KMS-11 (cell line): Measurements from ENCODE around the gene TPSB2.

ENCODE experiments used
- H2AFZ ChIP-seq: fragments of 200-600 bp; sonication (generic); 2 replicates; pipeline ENCODE4 v1.6.1; 2016; ENCODE audit warnings: antibody characterized with exemption, mixed run types, low read depth
- H3K27ac ChIP-seq: fragments of 200-600 bp; sonication (generic); 2 replicates; pipeline ENCODE4 v1.6.1; 2016; ENCODE audit warnings: mild to moderate bottlenecking, mixed run types
- H3K27me3 ChIP-seq: fragments of 200-600 bp; sonication (generic); 2 replicates; pipeline ENCODE4 v1.6.1; 2017; ENCODE audit warnings: mild to moderate bottlenecking, low read depth, mixed run types, moderate library complexity; ENCODE audit not compliant: insufficient read depth
- H3K36me3 ChIP-seq: fragments of 200-600 bp; sonication (generic); 2 replicates; pipeline ENCODE4 v1.6.1; 2017; ENCODE audit warnings: mild to moderate bottlenecking, mixed run types; ENCODE audit not compliant: insufficient read depth
- H3K4me1 ChIP-seq: fragments of 200-600 bp; sonication (generic); 2 replicates; pipeline ENCODE4 v1.6.1; 2016; ENCODE audit warnings: mild to moderate bottlenecking, low read depth, mixed run types; ENCODE audit not compliant: poor library complexity, severe bottlenecking
- H3K4me2 ChIP-seq: fragments of 200-600 bp; sonication (generic); 2 replicates; pipeline ENCODE4 v1.7.0; 2016; ENCODE audit warnings: mild to moderate bottlenecking, mixed run types
- H3K4me3 ChIP-seq: fragments of 200-600 bp; sonication (generic); IDR thresholded peaks from 2 replicates; pipeline ENCODE4 v1.6.1; 2017; ENCODE audit warnings: low read depth, low read length, mixed read lengths; ENCODE audit not compliant: insufficient read depth
- H3K79me2 ChIP-seq: fragments of 200-600 bp; sonication (generic); 2 replicates; pipeline ENCODE4 v1.6.1; 2016; ENCODE audit warnings: low read depth, mixed run types; ENCODE audit not compliant: insufficient read depth
- H3K9ac ChIP-seq: fragments of 200-600 bp; sonication (generic); 2 replicates; pipeline ENCODE4 v1.6.1; 2016; ENCODE audit warnings: mild to moderate bottlenecking, mixed run types
- H4K20me1 ChIP-seq: fragments of 200-600 bp; sonication (generic); 2 replicates; pipeline ENCODE4 v1.6.1; 2016; ENCODE audit warnings: mild to moderate bottlenecking, mixed run types; ENCODE audit not compliant: insufficient read depth
- TF ChIP-seq, protein P1 (sequence below): fragments of 200-600 bp; sonication (generic); conservative IDR thresholded peaks from 2 replicates; pipeline ENCODE4 v1.6.1; 2017; ENCODE audit warnings: low read depth, mild to moderate bottlenecking, antibody characterized with exemption, low read length, moderate library complexity, mixed read lengths

Gene TPSB2

DNA sequence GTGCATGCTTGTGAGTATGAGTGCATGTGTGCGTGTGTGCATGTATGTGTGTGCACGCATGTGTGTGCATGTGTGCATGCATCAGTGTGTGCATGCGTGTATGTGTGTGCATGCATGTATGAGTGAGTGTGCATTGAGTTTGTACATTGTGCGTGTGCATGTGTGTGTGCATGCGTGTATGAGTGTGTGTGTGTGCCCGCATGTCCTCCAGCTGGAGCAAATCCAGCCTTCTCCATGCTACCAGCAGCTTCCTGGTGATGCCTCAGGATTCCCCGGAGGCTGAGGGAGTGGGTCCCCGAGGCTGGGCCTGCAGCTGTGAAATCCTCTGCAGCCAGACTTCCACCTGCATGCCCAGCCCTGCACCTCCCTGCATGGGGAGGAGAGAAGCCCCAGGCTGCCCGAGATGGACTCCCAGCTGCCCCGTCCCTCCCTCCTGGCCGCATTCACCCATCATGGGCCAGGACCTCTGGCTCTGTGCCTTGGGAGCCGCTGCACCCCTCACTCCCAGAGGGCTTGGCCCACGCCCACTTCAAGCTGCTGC, 35.2 kb upstream of the TPSB2 start:
- Histone ChIP-seq H3K4me3 (no peak overlapping the region), H3K79me2 (no peaks in the 10 kb centered on the region), H3K4me1 (no peaks in the 10 kb centered on the region), H3K27ac (no peak overlapping the region), H3K36me3 (no peaks in the 10 kb centered on the region), H4K20me1 (no peaks in the 10 kb centered on the region), H3K27me3 (peaks cover 92% of the 10 kb centered on the region), H3K4me2 (no peak overlapping the region), H3K9ac (no peak overlapping the region), H2AFZ (no peak overlapping the region)
- TF ChIP-seq, protein P1, sequence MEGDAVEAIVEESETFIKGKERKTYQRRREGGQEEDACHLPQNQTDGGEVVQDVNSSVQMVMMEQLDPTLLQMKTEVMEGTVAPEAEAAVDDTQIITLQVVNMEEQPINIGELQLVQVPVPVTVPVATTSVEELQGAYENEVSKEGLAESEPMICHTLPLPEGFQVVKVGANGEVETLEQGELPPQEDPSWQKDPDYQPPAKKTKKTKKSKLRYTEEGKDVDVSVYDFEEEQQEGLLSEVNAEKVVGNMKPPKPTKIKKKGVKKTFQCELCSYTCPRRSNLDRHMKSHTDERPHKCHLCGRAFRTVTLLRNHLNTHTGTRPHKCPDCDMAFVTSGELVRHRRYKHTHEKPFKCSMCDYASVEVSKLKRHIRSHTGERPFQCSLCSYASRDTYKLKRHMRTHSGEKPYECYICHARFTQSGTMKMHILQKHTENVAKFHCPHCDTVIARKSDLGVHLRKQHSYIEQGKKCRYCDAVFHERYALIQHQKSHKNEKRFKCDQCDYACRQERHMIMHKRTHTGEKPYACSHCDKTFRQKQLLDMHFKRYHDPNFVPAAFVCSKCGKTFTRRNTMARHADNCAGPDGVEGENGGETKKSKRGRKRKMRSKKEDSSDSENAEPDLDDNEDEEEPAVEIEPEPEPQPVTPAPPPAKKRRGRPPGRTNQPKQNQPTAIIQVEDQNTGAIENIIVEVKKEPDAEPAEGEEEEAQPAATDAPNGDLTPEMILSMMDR, result no peak

DNA sequence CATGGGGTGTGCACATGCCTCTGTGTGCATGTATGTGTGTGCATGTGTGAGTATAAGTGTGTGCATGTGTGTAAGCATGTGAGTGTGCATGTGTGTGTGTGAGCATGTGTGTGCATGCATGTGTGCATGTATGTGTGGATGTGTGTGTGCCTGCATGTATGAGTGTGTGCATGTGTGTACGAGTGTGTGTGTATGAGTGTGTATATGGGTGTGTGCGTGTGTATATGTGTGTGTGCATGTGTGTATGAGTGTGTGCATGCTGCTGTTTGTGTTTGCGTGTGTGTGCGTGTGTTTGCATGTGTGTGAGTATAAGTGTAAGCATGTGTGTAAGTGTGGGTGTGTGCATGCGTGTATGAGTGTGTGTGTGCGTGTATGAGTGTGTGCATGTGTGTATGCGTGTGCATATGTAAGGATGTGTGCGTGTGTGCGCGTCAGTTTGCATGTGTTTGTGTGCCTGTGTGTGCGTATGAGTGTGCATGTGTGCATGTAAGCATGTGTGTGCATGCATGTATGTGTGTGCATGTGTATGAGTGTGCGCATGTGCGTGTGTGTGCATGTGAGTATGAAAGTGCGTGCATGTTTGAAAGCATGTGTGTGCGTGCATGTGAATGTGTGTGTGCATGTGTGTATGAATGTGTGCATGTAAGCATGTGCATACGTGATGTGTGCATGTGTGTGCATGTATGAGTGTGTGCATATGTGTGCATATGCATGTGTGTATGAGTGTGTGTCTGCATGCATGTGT, 34.5 kb upstream of the TPSB2 start:
- Histone ChIP-seq H3K4me3 (no peak overlapping the region), H3K4me2 (no peak overlapping the region), H4K20me1 (no peaks in the 10 kb centered on the region), H3K27ac (no peak overlapping the region), H3K27me3 (peaks cover 92% of the 10 kb centered on the region), H3K79me2 (no peaks in the 10 kb centered on the region), H2AFZ (no peak overlapping the region), H3K36me3 (no peaks in the 10 kb centered on the region), H3K4me1 (peaks cover under 1% of the 10 kb centered on the region), H3K9ac (no peak overlapping the region)
- TF ChIP-seq, protein P1, result no peak

DNA sequence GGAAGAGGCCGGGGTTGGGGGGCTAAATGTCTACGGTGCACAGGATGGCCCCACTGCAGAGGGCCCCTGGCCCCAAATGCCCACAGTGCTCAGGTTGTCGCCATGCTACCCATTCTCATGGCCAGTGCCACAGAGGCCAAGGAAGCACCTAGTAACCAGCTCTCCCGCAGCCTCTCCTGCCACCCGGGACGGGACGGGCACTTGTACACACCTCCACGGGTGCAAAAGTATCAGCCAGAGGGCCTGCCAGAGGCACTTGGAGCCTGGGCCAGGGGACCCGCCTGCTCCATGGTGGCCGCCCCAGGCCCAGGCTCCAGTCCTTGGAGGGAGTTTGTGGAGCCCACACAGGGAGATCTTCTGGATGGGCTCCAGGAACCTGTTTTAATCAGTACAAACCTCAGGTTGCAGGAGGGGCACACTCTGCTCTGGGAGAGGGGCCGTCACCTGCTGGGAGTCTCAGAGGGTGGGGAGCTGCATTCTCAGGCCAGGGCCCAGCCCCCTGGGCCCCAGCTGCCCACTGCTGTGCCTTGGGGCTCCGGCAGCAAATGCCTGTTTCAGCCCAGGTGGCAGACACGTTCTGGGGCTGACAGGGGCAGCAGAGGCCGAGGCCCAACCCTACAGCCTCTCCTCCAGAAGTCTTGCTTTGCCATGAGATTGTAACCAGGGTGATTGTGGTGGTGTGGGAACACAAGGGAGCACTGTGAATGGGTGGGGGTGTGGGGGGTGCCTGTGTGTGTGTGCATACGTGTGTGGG, 33.8 kb upstream of the TPSB2 start:
- peaks cover 92% of the 10 kb centered on the region for H3K27me3 ChIP-seq
- H3K4me2 ChIP-seq, result no peak overlapping the region
- no peaks in the 10 kb centered on the region for H4K20me1 ChIP-seq
- no peaks in the 10 kb centered on the region for H3K36me3 ChIP-seq
- H3K4me3 ChIP-seq, result no peak overlapping the region
- H2AFZ ChIP-seq, result no peak overlapping the region
- peaks cover 8% of the 10 kb centered on the region for H3K4me1 ChIP-seq
- no peaks in the 10 kb centered on the region for H3K79me2 ChIP-seq
- TF ChIP-seq, protein P1, result no peak
- H3K9ac ChIP-seq, result no peak overlapping the region
- H3K27ac ChIP-seq, result no peak overlapping the region

DNA sequence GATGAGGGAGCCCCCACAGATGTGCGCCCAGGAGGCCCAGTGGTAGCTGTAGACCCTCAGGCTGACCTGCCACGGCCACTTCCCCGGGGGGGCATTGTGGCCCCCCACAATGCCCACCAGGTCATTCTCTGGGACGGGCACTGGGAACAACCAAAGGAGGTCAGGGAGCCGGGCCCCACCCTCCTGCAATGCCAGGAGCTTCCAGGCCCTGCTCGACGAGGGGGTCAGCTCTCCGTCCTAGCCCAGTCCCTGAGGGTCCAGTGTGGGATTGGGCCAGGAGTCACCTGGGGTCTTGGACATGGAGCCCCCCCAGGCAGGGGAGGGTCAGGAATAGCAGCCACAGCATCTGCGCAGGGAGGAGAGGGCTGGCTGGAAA, 32.9 kb upstream of the TPSB2 start:
- no peaks in the 10 kb centered on the region for H3K36me3 ChIP-seq
- H4K20me1 ChIP-seq, result no peaks in the 10 kb centered on the region
- no peak overlapping the region for H2AFZ ChIP-seq
- no peak overlapping the region for H3K4me2 ChIP-seq
- H3K4me3 ChIP-seq, result no peak overlapping the region
- H3K79me2 ChIP-seq, result no peaks in the 10 kb centered on the region
- H3K9ac ChIP-seq, result no peak overlapping the region
- TF ChIP-seq, protein P1, result no peak
- H3K27me3 ChIP-seq, result peaks cover 89% of the 10 kb centered on the region
- peaks cover 9% of the 10 kb centered on the region for H3K4me1 ChIP-seq
- no peak overlapping the region for H3K27ac ChIP-seq
